Activated T-cell treated with anti-CD3 and anti-CD28 coated beads, Interleukin-2, amount 50 U/mL, for 72 hours (primary cell): ENCODE results near the gene WFDC2. TPM values are rescaled to one million over a fixed set of nuclear protein-coding genes. Genes with fewer than 3 reads are reported as not detected.

Experiments
- ATAC-seq, 2 donors: fragments of 150-1000 bp; cut with Tn5 transposase; replicated peaks in 1 of 2; 2 replicates each; pipeline ENCODE4 v1.10.0; 2021; ENCODE audit warnings: moderate library complexity in 2 of 2, mild to moderate bottlenecking in 1 of 2
- DNase-seq, 2 donors: peaks; one replicate each; pipeline ENCODE4 v3.0.0; 2021 to 2022; ENCODE audit warnings: mixed read lengths in 1 of 2
- H3K27ac Mint-ChIP-seq: one replicate; pipeline ENCODE4 v1.8.0; 2022; ENCODE audit warnings: mild to moderate bottlenecking, moderate library complexity, mixed read lengths
- H3K27me3 Mint-ChIP-seq: one replicate; pipeline ENCODE4 v1.8.0; 2022; ENCODE audit warnings: low read depth, mixed read lengths
- H3K36me3 Mint-ChIP-seq, 2 donors: one replicate each; pipeline ENCODE4 v1.8.0; 2022; ENCODE audit warnings: mixed read lengths in 2 of 2, mild to moderate bottlenecking in 1 of 2; ENCODE audit not compliant: insufficient read depth in 2 of 2
- H3K4me1 Mint-ChIP-seq: one replicate; pipeline ENCODE4 v1.8.0; 2022; ENCODE audit warnings: low read depth, mixed read lengths
- H3K4me3 Mint-ChIP-seq, 2 donors: one replicate each; pipeline ENCODE4 v1.8.0; 2022; ENCODE audit warnings: mild to moderate bottlenecking in 2 of 2, mixed read lengths in 2 of 2, moderate library complexity in 2 of 2
- H3K9me3 Mint-ChIP-seq, 2 donors: one replicate each; pipeline ENCODE4 v1.8.0; 2022; ENCODE audit warnings: mixed read lengths in 2 of 2
- total RNA-seq, 2 donors: library from RNA; stranded (reverse); gene quantifications; one replicate each; pipeline ENCODE4 v1.2.3, GENCODE V29; 2022

The WFDC2 gene
- total RNA-seq, 2 donors from 2014 or later = 1.2 to 1.8 TPM

DNA sequence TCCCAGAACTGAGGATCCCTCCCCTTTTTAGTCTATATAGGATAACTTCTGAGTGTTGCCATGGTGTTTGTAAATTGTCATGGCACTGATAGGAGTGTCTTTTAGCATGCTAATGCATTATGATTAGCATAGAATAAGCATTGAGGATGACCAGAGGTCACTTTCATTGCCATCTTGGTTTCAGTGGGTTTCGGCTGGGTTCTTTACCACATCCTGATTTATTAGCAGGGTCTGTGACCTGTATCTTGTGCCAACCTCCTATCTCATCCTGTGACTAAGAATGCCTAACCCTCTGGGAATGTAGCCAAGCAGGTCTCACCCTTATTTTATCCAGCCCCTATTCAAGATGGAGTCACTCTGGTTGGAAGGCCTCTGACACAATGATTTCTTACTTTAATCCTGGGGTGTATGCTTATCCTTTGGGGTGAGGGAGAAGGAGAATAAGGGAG is 19.6 kb downstream of the WFDC2 start:
- Mint-ChIP-seq H3K4me1 (no peaks in the 10 kb centered on the region), H3K4me3 (no peak overlapping the region), H3K36me3 (no peaks in the 10 kb centered on the region), H3K9me3 (no peaks in the 10 kb centered on the region), H3K27ac (no peak overlapping the region), H3K27me3 (peaks cover 61% of the 10 kb centered on the region)
- DNase-seq = no peak
- no peak for ATAC-seq

DNA sequence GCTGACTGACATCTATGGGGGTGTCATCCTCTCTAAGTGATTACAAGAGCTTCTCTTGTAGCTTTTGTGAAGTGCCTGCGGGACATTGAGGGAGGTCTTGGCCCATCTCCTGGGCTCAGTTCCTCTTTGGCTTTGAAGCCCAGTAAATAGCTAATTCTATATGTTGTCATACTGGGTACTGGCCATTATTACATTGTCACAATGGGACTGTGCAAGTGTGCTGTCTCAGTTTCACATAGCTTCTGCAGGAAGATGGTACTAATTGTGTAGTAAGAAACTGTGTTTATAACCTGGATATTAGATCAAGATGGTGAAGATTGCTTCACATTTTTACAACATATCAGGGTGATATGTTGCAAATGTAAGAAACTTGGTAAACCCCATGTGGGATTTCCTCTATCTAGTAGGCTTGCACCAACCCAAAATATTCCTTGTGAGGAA is 26.0 kb downstream of the WFDC2 start:
- DNase-seq (no peak), ATAC-seq (no peak)
- H3K27me3 Mint-ChIP-seq = peaks cover 51% of the 10 kb centered on the region
- H3K27ac Mint-ChIP-seq = no peak overlapping the region
- no peak overlapping the region for H3K4me3 Mint-ChIP-seq
- H3K36me3 Mint-ChIP-seq = no peaks in the 10 kb centered on the region
- no peaks in the 10 kb centered on the region for H3K4me1 Mint-ChIP-seq
- H3K9me3 Mint-ChIP-seq = no peaks in the 10 kb centered on the region

DNA sequence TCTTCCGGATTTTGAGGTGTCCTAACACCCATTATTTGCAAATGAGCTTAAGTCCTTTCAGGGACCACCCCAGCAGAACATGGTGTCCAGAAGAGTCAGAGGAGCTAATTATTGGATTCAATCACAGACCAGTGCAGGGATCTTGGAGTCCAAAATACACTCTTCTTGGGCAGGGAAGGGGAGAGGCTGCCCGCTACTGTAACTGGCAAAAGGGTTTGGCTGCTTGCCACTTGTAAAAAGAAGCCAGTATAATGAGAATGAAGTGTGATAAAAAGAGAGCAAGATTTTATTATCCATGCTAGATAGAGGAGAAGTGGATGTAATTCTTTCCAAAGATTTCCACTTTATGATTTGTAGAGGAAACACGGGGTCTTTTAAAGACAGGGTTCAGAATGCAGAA is 26.6 kb downstream of the WFDC2 start:
- no peaks in the 10 kb centered on the region for H3K36me3 Mint-ChIP-seq
- no peaks in the 10 kb centered on the region for H3K9me3 Mint-ChIP-seq
- no peak overlapping the region for H3K27ac Mint-ChIP-seq
- H3K27me3 Mint-ChIP-seq = peaks cover 53% of the 10 kb centered on the region
- ATAC-seq (no peak), DNase-seq (no peak)
- H3K4me1 Mint-ChIP-seq = no peaks in the 10 kb centered on the region
- H3K4me3 Mint-ChIP-seq = no peak overlapping the region

DNA sequence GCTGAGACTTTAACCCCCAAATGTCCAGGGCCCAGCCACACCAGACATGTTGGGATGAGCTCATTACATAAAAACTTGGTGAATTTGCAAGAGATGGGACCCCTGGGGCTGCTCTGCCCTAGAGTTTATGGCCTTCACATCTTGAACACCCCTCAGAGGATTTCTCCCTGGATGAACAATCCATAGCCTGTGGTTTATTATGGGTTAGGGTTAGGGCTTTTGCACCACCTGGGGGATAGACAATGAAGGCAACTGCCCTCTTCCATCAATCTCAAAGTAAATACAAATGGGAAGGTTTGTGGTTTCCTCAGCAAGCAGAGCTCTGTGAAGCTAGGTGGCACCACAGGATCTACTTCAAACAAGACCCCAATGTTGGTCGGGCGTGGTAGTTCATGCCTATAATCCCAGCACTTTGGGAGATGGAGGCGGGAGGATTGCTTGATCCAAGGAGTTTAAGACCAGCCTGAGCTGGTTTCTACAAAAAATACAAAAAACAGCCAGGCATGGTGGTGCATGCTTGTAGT is 28.5 kb downstream of the WFDC2 start:
- ATAC-seq = no peak
- no peak overlapping the region for H3K27ac Mint-ChIP-seq

DNA sequence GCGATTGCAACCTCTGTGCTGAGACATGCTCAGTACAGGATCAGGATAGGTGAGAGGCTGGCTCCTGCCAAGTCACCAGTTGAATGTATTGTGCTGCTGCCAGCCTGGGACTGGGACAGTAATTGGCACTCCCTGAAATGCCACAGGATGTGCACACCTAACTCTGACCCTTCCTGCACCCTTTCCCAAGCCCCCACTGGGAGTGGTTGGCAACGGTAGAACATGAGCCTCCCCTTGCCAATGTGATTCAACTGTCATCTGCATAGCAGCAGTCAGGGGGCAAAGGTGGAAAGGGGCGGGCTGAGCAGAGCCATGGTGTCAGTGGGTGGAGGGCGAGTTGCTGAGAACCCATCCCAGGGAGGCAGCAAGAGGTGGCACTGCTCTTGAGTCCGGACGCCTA is 30.5 kb downstream of the WFDC2 start:
- peaks cover 59% of the 10 kb centered on the region for H3K27me3 Mint-ChIP-seq

More for the DNA sequence above, 28.5 kb downstream of the WFDC2 start:
- peaks cover 51% of the 10 kb centered on the region for H3K27me3 Mint-ChIP-seq
- no peak overlapping the region for H3K4me3 Mint-ChIP-seq
- H3K9me3 Mint-ChIP-seq = no peaks in the 10 kb centered on the region
- H3K4me1 Mint-ChIP-seq = no peaks in the 10 kb centered on the region
- DNase-seq = no peak
- H3K36me3 Mint-ChIP-seq = no peaks in the 10 kb centered on the region

DNA sequence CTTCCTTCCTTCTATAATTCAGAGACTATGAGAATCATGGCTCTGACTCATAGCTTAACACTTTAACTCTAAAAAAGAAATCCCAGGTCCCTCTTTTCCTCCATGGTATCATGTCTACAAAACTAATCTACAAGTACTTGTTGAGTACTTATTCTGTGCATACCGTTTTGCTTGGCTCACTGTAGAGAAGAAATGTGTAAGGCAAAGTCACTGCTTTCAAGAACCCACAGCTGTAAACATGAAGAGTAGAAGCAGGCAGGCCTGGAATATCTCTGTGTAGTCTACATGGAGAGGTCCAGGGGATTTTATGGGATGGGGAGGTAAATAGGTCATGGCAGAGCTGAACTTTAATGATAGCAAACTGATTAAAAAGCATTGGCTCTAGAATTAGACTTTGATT is 32.0 kb downstream of the WFDC2 start:
- H3K27ac Mint-ChIP-seq = no peak overlapping the region
- no peaks in the 10 kb centered on the region for H3K9me3 Mint-ChIP-seq
- ATAC-seq (no peak), DNase-seq (no peak)
- no peaks in the 10 kb centered on the region for H3K4me1 Mint-ChIP-seq
- peaks cover 59% of the 10 kb centered on the region for H3K27me3 Mint-ChIP-seq
- no peak overlapping the region for H3K4me3 Mint-ChIP-seq
- no peaks in the 10 kb centered on the region for H3K36me3 Mint-ChIP-seq

More for the DNA sequence above, 30.5 kb downstream of the WFDC2 start:
- no peaks in the 10 kb centered on the region for H3K9me3 Mint-ChIP-seq
- no peak overlapping the region for H3K27ac Mint-ChIP-seq
- H3K4me1 Mint-ChIP-seq = no peaks in the 10 kb centered on the region
- no peaks in the 10 kb centered on the region for H3K36me3 Mint-ChIP-seq
- no peak overlapping the region for H3K4me3 Mint-ChIP-seq
- ATAC-seq = no peak
- DNase-seq = no peak

DNA sequence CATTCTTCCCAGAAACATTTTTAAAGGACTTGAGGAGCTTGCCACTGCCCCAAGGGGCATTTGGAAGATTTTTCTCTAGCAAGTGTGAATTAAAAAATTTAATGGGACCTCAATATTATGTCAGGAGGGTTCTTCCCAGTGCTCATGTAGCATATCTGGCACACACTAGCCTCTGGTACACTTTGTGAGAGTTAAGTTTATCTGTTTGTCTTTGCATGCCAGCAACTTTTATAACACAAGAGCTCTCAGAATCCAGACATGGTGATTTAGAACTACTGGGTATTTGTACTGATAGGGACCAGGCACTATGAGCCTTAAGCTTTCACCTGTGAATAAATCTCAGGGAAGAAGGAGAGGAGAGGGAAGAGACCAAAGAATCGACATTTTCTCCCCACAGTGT is 33.0 kb downstream of the WFDC2 start:
- DNase-seq (no peak), ATAC-seq (no peak)
- Mint-ChIP-seq H3K27me3 (peaks cover 52% of the 10 kb centered on the region), H3K36me3 (no peaks in the 10 kb centered on the region), H3K27ac (no peak overlapping the region), H3K4me3 (no peak overlapping the region), H3K9me3 (no peaks in the 10 kb centered on the region), H3K4me1 (peaks cover 9% of the 10 kb centered on the region)

DNA sequence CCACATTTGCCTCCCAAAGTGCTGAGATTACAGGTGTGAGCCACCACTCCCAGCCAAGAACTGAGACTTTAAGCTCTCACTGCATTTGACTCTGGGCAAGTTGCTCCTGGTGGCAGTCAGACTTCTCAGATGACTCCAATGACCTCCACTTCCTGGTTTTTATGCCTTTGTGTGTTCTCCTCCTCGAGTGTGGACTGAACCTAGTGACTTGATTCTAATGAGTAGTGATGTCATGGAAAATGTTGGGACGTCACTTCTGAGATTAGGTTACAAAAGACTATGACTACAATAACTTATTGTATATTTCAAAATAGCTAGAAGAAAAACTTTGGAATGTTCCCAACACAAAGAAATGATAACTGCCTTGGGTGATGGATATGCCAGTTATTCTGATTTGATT is 33.9 kb downstream of the WFDC2 start:
- Mint-ChIP-seq H3K9me3 (no peaks in the 10 kb centered on the region), H3K4me3 (no peak overlapping the region), H3K4me1 (peaks cover 11% of the 10 kb centered on the region), H3K36me3 (no peaks in the 10 kb centered on the region), H3K27me3 (peaks cover 57% of the 10 kb centered on the region), H3K27ac (no peak overlapping the region)
- DNase-seq = no peak
- no peak for ATAC-seq

DNA sequence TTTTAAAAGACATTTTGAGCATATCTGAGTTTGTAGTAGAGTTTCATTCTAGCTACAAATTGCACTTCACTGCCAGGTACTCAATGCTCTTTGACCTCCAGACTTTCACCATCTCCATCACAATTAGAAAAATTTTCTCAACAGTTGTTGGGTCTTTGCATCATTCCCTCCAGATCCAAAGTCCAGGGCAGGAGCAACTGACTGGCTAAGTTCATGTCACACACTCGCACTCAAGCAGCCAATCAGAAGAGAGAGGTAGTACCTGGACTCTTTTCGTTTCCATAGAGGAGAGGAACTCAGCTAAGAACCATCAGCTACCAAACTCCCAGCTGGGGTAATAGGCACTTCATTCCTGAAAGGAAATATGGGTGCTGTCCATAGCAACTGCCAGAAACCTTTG is 36.8 kb downstream of the WFDC2 start:
- ATAC-seq = no peak

DNA sequence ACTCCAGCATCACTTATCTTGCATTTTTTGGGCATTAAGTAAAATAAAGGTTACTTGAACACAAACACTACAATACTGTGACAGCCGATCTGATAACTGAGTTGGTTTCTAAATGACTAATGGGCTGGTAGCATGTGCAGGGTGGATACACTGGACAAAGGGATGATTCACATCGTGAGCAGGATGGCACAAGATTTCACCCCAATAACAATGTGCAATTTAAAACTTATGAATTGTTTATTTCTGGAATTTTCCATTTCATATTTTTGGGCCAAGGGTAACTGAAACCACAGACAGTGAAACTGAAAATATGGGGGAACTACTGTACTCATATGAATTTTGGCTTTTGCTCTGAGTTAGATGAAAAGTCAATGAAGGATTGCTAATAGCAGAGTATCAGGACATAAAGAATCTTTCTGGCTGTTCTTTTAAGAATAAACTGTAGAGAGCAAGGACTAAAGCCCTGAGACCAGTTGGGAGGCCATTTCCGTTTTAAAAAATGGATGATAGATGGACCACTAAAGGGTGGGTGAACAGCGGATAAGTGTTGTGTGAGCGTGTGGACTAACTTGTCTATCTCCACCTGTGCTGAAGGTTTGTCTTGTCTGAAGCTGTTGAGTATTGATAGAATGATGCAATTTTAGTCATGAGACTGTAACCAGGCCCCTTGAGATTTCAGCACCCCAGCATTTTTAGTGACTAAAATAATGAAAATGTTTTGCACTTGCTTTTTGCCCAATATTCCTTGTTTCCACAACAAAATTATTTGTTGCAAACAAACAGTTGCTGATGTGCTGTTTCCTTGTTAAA is 37.7 kb downstream of the WFDC2 start:
- Mint-ChIP-seq H3K36me3 (no peaks in the 10 kb centered on the region), H3K27ac (no peak overlapping the region), H3K4me3 (no peak overlapping the region), H3K4me1 (peaks cover 11% of the 10 kb centered on the region), H3K27me3 (peaks cover 44% of the 10 kb centered on the region), H3K9me3 (no peaks in the 10 kb centered on the region)
- DNase-seq (no peak), ATAC-seq (peak; percentile 55 to 62)

More for the DNA sequence above, 36.8 kb downstream of the WFDC2 start:
- no peak for DNase-seq
- Mint-ChIP-seq H3K9me3 (no peaks in the 10 kb centered on the region), H3K4me1 (peaks cover 11% of the 10 kb centered on the region), H3K27me3 (peaks cover 44% of the 10 kb centered on the region), H3K27ac (no peak overlapping the region), H3K4me3 (no peak overlapping the region), H3K36me3 (no peaks in the 10 kb centered on the region)

DNA sequence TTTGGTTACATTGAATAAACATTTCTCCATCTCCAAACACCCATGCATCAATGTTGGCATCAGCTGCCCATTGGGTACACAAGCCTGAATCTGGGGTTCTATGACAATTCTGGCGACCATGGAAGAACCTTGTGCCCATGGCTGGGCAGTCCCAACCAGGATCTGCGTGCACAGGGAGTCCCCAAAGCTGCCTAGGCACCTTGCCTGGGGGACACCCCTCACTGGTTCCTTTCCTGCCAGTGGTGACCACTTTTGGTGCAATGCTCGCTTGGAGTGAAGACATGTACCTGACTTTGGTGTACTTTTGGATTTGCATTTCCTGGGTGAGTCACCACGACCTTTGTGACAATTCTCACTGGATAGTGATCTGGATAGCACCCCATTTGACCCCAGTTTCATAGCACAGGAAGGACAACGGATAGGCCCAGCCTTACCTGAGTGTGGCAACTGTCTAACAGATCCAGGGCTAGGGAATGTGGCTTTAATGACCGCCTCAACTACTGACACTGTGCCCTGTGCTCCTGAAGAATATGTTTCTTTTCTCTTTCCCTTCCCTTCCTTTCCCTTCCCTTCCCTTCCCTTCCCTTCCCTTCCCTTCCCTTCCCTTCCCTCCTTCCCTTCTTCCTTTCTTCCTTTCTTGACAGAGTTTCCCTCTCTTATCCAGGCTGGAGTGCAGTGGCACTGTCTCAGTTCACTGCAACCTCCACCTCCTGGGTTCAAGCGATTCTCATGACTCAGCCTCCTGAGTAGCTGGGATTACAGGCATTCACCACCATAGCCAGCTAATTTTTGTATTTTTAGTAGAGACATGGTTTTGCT is 38.7 kb downstream of the WFDC2 start:
- Mint-ChIP-seq H3K27me3 (peaks cover 48% of the 10 kb centered on the region), H3K36me3 (no peaks in the 10 kb centered on the region), H3K27ac (no peak overlapping the region), H3K4me1 (peaks cover 11% of the 10 kb centered on the region), H3K9me3 (no peaks in the 10 kb centered on the region), H3K4me3 (no peak overlapping the region)
- DNase-seq (no peak), ATAC-seq (no peak)

DNA sequence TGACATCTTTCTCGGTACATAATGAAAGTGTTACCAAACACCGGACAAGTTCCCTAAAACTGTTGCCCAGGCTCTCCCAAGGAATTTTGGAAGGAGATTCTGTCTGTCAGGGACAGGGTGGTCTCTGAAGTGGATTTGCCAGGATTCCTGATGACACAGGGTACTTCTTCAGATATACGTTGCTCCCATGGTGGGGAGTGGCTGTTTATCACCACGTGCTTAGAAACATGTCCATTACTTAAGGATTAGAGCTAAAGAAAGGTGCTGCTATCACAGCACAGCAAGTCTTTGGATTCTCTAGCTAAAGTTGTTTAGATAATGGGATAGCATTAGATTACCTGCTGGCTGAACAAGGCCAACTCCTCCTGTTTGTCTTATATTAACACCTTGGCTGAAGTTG is 39.5 kb downstream of the WFDC2 start:
- DNase-seq (no peak), ATAC-seq (no peak)
- Mint-ChIP-seq H3K9me3 (no peaks in the 10 kb centered on the region), H3K27ac (no peak overlapping the region), H3K27me3 (peaks cover 45% of the 10 kb centered on the region), H3K36me3 (no peaks in the 10 kb centered on the region), H3K4me3 (no peak overlapping the region), H3K4me1 (peaks cover 11% of the 10 kb centered on the region)

DNA sequence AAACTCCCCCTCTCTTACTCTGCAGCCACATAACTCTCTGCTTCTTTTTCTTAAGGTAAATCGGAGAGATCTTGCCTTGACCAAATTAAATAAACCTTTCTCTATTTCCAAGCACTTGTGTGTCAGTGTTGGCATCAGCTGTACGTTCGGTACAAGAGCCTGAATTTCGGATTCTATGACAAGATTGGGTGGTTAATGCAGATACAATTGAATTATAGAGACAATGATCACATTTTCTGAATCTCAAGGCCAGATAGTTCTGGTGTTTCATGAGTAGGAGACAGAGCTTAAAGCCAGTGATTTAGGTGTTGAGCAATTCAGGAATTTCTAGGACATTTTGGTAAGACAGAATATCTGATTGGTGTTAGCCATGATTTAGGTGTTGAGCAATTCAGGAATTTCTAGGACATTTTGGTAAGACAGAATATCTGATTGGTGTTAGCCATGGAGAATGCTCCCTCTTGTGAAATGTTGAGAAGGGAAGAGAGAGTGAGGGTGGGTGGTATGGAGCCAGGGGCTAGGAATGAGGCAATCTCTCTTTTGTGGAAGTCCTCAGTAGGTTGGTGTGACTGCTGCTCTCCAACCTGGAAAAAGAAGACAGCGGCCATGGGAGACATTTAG is 40.8 kb downstream of the WFDC2 start:
- Mint-ChIP-seq H3K27ac (no peak overlapping the region), H3K36me3 (no peaks in the 10 kb centered on the region), H3K4me3 (no peak overlapping the region), H3K4me1 (peaks cover 11% of the 10 kb centered on the region), H3K27me3 (peaks cover 44% of the 10 kb centered on the region), H3K9me3 (no peaks in the 10 kb centered on the region)
- no peak for DNase-seq
- no peak for ATAC-seq
